CD14-positive monocyte (primary cell): Measurements from ENCODE around the gene SLIT3. TPM values are rescaled to one million over a fixed set of nuclear protein-coding genes. Genes with fewer than 3 reads are reported as not detected.

Experiments used
- DNase-seq, 3 donors: peaks; one replicate each; pipeline ENCODE4 v3.0.0-alpha.2; 2011 to 2022
- H2AFZ ChIP-seq: 2 replicates; pipeline ENCODE4 v1.6.0; 2012; ENCODE audit warnings: mild to moderate bottlenecking, low read depth, low read length, inconsistent platforms; ENCODE audit not compliant: insufficient read depth, poor library complexity, severe bottlenecking
- H3K27ac ChIP-seq, 2 donors: 1 replicate in 1 of 2; 2 replicates in 1 of 2; pipeline ENCODE4 v1.5.1; 2012 to 2013; ENCODE audit warnings: low read length in 2 of 2, control low read depth in 1 of 2, inconsistent platforms in 1 of 2, low read depth in 1 of 2, mild to moderate bottlenecking in 1 of 2
- H3K27me3 ChIP-seq, 2 donors: one replicate each; pipeline versions ENCODE4 v1.6.0 to v1.6.1; 2011 to 2013; ENCODE audit warnings: low read length in 2 of 2; ENCODE audit not compliant: control insufficient read depth in 2 of 2, insufficient read depth in 2 of 2
- H3K36me3 ChIP-seq, 2 donors: replicated peaks in 1 of 2; 1 replicate in 1 of 2; 2 replicates in 1 of 2; pipeline versions ENCODE4 v1.5.1 to v1.6.1; 2012 to 2013; ENCODE audit warnings: low read length in 2 of 2, control low read depth in 1 of 2, inconsistent platforms in 1 of 2, mild to moderate bottlenecking in 1 of 2; ENCODE audit not compliant: insufficient read depth in 2 of 2, control insufficient read depth in 1 of 2
- H3K4me1 ChIP-seq, 2 donors: 1 replicate in 1 of 2; 2 replicates in 1 of 2; pipeline versions ENCODE4 v1.5.1 to v1.6.1; 2012 to 2013; ENCODE audit warnings: low read length in 2 of 2, control low read depth in 1 of 2, inconsistent platforms in 1 of 2, mild to moderate bottlenecking in 1 of 2, moderate library complexity in 1 of 2; ENCODE audit not compliant: insufficient read depth in 2 of 2, control insufficient read depth in 1 of 2
- H3K4me2 ChIP-seq: replicated peaks from 2 replicates; pipeline ENCODE3; 2012; ENCODE audit warnings: low read length, moderate library complexity, mild to moderate bottlenecking; ENCODE audit not compliant: poor library complexity, severe bottlenecking; ENCODE audit errors: extremely low read depth
- H3K4me3 ChIP-seq, 3 experiments: fragments of 200-600 bp in 1 of 3; sonication (generic) in 1 of 3; replicated peaks in 1 of 3; 1 replicate in 2 of 3; 2 replicates in 1 of 3; pipeline ENCODE4 v1.5.1; 2011 to 2013; ENCODE audit warnings: low read length in 3 of 3, mild to moderate bottlenecking in 3 of 3, control low read depth in 2 of 3, low read depth in 2 of 3, inconsistent platforms in 1 of 3, moderate library complexity in 1 of 3
- H3K79me2 ChIP-seq: 2 replicates; pipeline ENCODE4 v1.6.0; 2012; ENCODE audit warnings: mild to moderate bottlenecking, control low read depth, inconsistent platforms, low read length, moderate library complexity; ENCODE audit not compliant: insufficient read depth
- H3K9ac ChIP-seq: 2 replicates; pipeline ENCODE4 v1.6.0; 2017; ENCODE audit warnings: low read length, mild to moderate bottlenecking; ENCODE audit not compliant: insufficient read depth, poor library complexity, severe bottlenecking
- H3K9me3 ChIP-seq, 2 donors: replicated peaks in 1 of 2; 1 replicate in 1 of 2; 2 replicates in 1 of 2; pipeline versions ENCODE4 v1.5.1 to v1.6.1; 2012 to 2013; ENCODE audit warnings: low read length in 2 of 2, control low read depth in 1 of 2; ENCODE audit not compliant: control insufficient read depth in 1 of 2, insufficient read depth in 1 of 2
- H4K20me1 ChIP-seq: 2 replicates; pipeline ENCODE4 v1.6.0; 2012; ENCODE audit warnings: mild to moderate bottlenecking, low read length, control low read depth, moderate library complexity; ENCODE audit not compliant: insufficient read depth
- H3K27ac Mint-ChIP-seq, 7 donors: one replicate each; pipeline ENCODE4 v1.8.0; 2020; ENCODE audit warnings: mild to moderate bottlenecking in 7 of 7, mixed read lengths in 7 of 7, moderate library complexity in 6 of 7, inconsistent platforms in 2 of 7
- H3K27me3 Mint-ChIP-seq, 3 donors: one replicate each; pipeline ENCODE4 v1.8.0; 2021 to 2022; ENCODE audit warnings: low read depth in 3 of 3, mild to moderate bottlenecking in 3 of 3, mixed read lengths in 3 of 3, moderate library complexity in 3 of 3, inconsistent platforms in 1 of 3
- H3K36me3 Mint-ChIP-seq, 2 donors: one replicate each; pipeline ENCODE4 v1.8.0; 2020; ENCODE audit warnings: mixed read lengths in 2 of 2, inconsistent platforms in 1 of 2, mild to moderate bottlenecking in 1 of 2
- H3K4me1 Mint-ChIP-seq: one replicate; pipeline ENCODE4 v1.8.0; 2020; ENCODE audit warnings: mild to moderate bottlenecking, mixed read lengths
- H3K4me3 Mint-ChIP-seq, 2 donors: one replicate each; pipeline ENCODE4 v1.8.0; 2020; ENCODE audit warnings: mild to moderate bottlenecking in 2 of 2, mixed read lengths in 2 of 2, moderate library complexity in 1 of 2
- H3K9me3 Mint-ChIP-seq, 7 donors: one replicate each; pipeline ENCODE4 v1.8.0; 2020 to 2022; ENCODE audit warnings: mixed read lengths in 7 of 7, mild to moderate bottlenecking in 6 of 7, moderate library complexity in 6 of 7, inconsistent platforms in 2 of 7
- WGBS: methylation state at CpG from one replicate; pipeline ENCODE4 v1.1.5; 2013; ENCODE audit warnings: missing lambda C conversion rate; ENCODE audit not compliant: insufficient coverage; 5-methylcytosine and 5-hydroxymethylcytosine counted together
- intact Hi-C, 2 donors: fragments of 100-400 bp; cut with micrococcal nuclease; formaldehyde crosslinking; loops; one replicate each; pipeline versions ENCODE4 v1.15.0 to v1.15.1; 2023
- polyA plus RNA-seq, 3 donors: library from polyadenylated mRNA; depleted of rRNA in 1 of 3; unstranded in 2 of 3; stranded (reverse) in 1 of 3; fragments of 300-500 nt in 2 of 3; fragments of >200 nt in 1 of 3; fragmentation: Illumina TruSeq in 2 of 3; gene quantifications; 1 replicate in 2 of 3; 2 replicates in 1 of 3; pipeline ENCODE4 v1.2.3, GENCODE V29; 2012 to 2021
- TF ChIP-seq, protein P1 (sequence below): fragments of 200-600 bp; IDR thresholded peaks from one replicate; pipeline ENCODE4 v1.8.0; 2022; ENCODE audit warnings: antibody characterized with exemption, mild to moderate bottlenecking

SLIT3 gene
- polyA plus RNA-seq, 3 donors: not detected

DNA sequence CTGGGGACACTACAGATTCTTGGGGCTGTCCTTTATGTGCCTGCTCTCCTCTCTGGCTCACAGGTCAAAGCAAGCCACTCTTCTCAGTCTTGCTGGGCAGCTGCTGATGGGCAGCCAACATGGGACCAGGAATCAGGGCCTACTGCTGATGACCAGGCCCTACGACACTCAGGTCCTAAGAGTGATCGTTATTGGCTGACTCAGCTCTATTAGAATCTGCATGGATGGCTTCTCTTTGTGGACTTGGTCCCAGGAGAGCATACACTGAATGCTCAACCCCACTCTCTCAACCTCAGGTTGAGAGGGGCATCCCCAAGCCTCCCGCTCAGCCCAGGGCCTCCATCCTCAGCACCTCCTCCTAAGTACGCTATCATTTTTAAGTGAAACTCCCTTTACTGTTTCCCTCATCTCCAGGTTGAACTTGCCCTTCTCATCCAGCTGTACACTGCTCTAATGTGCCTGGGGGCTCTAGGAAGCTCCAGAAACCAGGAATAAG lies 471.0 kb downstream of the SLIT3 start:
- Histone ChIP-seq H3K4me2 (no peak overlapping the region), H4K20me1 (no peaks in the 10 kb centered on the region), H3K36me3 (no peaks in the 10 kb centered on the region), H3K27me3 (no peaks in the 10 kb centered on the region), H3K9ac (no peak overlapping the region), H3K4me1 (no peaks in the 10 kb centered on the region), H3K27ac (no peak overlapping the region), H3K79me2 (no peaks in the 10 kb centered on the region), H3K9me3 (no peaks in the 10 kb centered on the region), H2AFZ (no peak overlapping the region), H3K4me3 (no peak overlapping the region)
- Mint-ChIP-seq H3K27ac (no peak overlapping the region), H3K4me3 (no peak overlapping the region), H3K4me1 (no peaks in the 10 kb centered on the region), H3K27me3 (peaks cover 0 to 6% (median 0%) of the 10 kb centered on the region in 3 donors), H3K9me3 (peaks cover 0 to 10% (median 0%) of the 10 kb centered on the region in 7 donors), H3K36me3 (no peaks in the 10 kb centered on the region)
- DNase-seq: no peak
- intact Hi-C loops: no loop called here
- 79% methylated on average over 4 of the region's 4 CpGs for WGBS
- TF ChIP-seq, protein P1, sequence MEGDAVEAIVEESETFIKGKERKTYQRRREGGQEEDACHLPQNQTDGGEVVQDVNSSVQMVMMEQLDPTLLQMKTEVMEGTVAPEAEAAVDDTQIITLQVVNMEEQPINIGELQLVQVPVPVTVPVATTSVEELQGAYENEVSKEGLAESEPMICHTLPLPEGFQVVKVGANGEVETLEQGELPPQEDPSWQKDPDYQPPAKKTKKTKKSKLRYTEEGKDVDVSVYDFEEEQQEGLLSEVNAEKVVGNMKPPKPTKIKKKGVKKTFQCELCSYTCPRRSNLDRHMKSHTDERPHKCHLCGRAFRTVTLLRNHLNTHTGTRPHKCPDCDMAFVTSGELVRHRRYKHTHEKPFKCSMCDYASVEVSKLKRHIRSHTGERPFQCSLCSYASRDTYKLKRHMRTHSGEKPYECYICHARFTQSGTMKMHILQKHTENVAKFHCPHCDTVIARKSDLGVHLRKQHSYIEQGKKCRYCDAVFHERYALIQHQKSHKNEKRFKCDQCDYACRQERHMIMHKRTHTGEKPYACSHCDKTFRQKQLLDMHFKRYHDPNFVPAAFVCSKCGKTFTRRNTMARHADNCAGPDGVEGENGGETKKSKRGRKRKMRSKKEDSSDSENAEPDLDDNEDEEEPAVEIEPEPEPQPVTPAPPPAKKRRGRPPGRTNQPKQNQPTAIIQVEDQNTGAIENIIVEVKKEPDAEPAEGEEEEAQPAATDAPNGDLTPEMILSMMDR: no peak

DNA sequence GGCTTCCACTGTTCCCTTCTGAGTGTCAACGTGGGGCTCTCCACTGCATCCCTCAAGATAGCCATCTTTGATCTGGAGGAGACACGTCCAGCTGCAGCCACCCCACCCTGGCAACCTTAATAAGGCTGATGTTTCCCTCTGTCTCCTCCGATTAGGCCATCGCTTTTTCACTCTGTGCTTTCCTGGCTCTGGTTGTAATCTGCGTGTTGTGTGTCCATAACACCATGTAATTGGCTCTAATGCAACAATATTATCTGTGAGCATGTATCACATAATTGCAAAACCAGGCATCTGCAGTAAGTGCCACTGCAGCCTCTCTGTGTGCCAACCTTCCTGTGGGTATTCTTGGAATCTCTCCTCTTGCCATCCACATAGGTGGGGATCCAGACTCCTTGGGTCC lies 471.9 kb downstream of the SLIT3 start:
- 85% methylated on average over 4 of the region's 5 CpGs for WGBS
- peaks cover 0 to 2% (median 0%) of the 10 kb centered on the region in 3 donors for H3K27me3 Mint-ChIP-seq
- no peaks in the 10 kb centered on the region for H3K4me1 ChIP-seq
- H3K9ac ChIP-seq: no peak overlapping the region
- no peaks in the 10 kb centered on the region for H3K36me3 ChIP-seq
- TF ChIP-seq, protein P1: no peak
- peak overlapping the region in 1 of 7 donors; percentile 31 for H3K27ac Mint-ChIP-seq
- H3K4me1 Mint-ChIP-seq: no peaks in the 10 kb centered on the region
- no peak for DNase-seq
- H3K4me2 ChIP-seq: no peak overlapping the region
- no peak overlapping the region for H3K4me3 Mint-ChIP-seq
- peaks cover 0 to 11% (median 0%) of the 10 kb centered on the region in 7 donors for H3K9me3 Mint-ChIP-seq
- H4K20me1 ChIP-seq: no peaks in the 10 kb centered on the region
- no peaks in the 10 kb centered on the region for H3K36me3 Mint-ChIP-seq
- H3K4me3 ChIP-seq: no peak overlapping the region
- H3K9me3 ChIP-seq: no peaks in the 10 kb centered on the region
- H3K79me2 ChIP-seq: no peaks in the 10 kb centered on the region
- H2AFZ ChIP-seq: no peak overlapping the region
- H3K27ac ChIP-seq: no peak overlapping the region
- intact Hi-C loops: no loop called here
- H3K27me3 ChIP-seq: no peaks in the 10 kb centered on the region
